ENCODE data around the gene HS6ST2.
A peak's percentile ranks its signal among the peaks of the same experiment; 100 is the strongest.

DNA sequence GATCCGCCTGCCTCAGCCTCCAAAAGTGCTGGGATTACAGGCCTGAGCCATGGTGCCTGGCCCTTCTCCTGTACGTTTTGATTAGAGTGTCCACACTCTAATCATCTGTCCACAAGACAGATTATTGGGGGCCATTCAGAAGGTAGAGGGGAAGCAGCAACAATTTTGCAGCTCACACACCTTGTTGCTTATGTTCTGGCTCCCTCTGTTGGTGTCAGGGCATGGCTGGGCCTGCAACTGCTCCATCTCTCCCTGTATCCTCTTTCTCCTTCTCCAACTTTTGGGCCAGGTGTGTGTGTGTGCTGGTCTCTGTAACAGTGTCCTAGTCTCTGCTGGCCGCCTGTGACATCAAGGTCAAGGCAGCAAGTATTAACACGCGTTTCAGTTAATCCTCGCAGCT is 344.1 kb downstream of the HS6ST2 start:
- TF ChIP-seq, protein P1, sequence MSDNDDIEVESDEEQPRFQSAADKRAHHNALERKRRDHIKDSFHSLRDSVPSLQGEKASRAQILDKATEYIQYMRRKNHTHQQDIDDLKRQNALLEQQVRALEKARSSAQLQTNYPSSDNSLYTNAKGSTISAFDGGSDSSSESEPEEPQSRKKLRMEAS (IDR thresholded peaks at IDR 0.05), result no peak
- TF ChIP-seq, protein P2, sequence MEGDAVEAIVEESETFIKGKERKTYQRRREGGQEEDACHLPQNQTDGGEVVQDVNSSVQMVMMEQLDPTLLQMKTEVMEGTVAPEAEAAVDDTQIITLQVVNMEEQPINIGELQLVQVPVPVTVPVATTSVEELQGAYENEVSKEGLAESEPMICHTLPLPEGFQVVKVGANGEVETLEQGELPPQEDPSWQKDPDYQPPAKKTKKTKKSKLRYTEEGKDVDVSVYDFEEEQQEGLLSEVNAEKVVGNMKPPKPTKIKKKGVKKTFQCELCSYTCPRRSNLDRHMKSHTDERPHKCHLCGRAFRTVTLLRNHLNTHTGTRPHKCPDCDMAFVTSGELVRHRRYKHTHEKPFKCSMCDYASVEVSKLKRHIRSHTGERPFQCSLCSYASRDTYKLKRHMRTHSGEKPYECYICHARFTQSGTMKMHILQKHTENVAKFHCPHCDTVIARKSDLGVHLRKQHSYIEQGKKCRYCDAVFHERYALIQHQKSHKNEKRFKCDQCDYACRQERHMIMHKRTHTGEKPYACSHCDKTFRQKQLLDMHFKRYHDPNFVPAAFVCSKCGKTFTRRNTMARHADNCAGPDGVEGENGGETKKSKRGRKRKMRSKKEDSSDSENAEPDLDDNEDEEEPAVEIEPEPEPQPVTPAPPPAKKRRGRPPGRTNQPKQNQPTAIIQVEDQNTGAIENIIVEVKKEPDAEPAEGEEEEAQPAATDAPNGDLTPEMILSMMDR (IDR thresholded peaks at IDR 0.05; ENCODE audit: low read depth, low read length, missing input control), result peak; percentile 28
- TF ChIP-seq, protein P3, sequence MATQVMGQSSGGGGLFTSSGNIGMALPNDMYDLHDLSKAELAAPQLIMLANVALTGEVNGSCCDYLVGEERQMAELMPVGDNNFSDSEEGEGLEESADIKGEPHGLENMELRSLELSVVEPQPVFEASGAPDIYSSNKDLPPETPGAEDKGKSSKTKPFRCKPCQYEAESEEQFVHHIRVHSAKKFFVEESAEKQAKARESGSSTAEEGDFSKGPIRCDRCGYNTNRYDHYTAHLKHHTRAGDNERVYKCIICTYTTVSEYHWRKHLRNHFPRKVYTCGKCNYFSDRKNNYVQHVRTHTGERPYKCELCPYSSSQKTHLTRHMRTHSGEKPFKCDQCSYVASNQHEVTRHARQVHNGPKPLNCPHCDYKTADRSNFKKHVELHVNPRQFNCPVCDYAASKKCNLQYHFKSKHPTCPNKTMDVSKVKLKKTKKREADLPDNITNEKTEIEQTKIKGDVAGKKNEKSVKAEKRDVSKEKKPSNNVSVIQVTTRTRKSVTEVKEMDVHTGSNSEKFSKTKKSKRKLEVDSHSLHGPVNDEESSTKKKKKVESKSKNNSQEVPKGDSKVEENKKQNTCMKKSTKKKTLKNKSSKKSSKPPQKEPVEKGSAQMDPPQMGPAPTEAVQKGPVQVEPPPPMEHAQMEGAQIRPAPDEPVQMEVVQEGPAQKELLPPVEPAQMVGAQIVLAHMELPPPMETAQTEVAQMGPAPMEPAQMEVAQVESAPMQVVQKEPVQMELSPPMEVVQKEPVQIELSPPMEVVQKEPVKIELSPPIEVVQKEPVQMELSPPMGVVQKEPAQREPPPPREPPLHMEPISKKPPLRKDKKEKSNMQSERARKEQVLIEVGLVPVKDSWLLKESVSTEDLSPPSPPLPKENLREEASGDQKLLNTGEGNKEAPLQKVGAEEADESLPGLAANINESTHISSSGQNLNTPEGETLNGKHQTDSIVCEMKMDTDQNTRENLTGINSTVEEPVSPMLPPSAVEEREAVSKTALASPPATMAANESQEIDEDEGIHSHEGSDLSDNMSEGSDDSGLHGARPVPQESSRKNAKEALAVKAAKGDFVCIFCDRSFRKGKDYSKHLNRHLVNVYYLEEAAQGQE (IDR thresholded peaks at IDR 0.05), result no peak
- TF ChIP-seq, protein P4, sequence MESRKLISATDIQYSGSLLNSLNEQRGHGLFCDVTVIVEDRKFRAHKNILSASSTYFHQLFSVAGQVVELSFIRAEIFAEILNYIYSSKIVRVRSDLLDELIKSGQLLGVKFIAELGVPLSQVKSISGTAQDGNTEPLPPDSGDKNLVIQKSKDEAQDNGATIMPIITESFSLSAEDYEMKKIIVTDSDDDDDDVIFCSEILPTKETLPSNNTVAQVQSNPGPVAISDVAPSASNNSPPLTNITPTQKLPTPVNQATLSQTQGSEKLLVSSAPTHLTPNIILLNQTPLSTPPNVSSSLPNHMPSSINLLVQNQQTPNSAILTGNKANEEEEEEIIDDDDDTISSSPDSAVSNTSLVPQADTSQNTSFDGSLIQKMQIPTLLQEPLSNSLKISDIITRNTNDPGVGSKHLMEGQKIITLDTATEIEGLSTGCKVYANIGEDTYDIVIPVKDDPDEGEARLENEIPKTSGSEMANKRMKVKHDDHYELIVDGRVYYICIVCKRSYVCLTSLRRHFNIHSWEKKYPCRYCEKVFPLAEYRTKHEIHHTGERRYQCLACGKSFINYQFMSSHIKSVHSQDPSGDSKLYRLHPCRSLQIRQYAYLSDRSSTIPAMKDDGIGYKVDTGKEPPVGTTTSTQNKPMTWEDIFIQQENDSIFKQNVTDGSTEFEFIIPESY (IDR thresholded peaks at IDR 0.05), result no peak
- TF ChIP-seq JUND (IDR thresholded peaks at IDR 0.05), result no peak
- TF ChIP-seq, protein P5, sequence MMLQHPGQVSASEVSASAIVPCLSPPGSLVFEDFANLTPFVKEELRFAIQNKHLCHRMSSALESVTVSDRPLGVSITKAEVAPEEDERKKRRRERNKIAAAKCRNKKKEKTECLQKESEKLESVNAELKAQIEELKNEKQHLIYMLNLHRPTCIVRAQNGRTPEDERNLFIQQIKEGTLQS (IDR thresholded peaks at IDR 0.05), result no peak
- TF ChIP-seq NR2F2 (IDR thresholded peaks at IDR 0.05), result no peak
- no peak for TF ChIP-seq RXRA (IDR thresholded peaks at IDR 0.05)
- no peak for TF ChIP-seq EGR1 (IDR thresholded peaks at IDR 0.05; ENCODE audit: low read depth in 2 of 2)
- no peak for TF ChIP-seq TAF1 (conservative IDR thresholded peaks at IDR 0.05)
- TF ChIP-seq GABPA (IDR thresholded peaks at IDR 0.05 in 1 of 2, conservative IDR thresholded peaks at IDR 0.05 in 1 of 2), result no peak
